HG03039 (cell line): ENCODE measurements around the gene KPNA6.
"Not testable (repeated sequence)": the region's sequence is repeated elsewhere in the genome, so short reads cannot be mapped to it uniquely, and the experiment has no call there.

Experiments
- ATAC-seq: cut with Tn5 transposase; IDR thresholded peaks from one replicate; pipeline ENCODE4 v1.9.1; 2021; ENCODE audit warnings: mild to moderate bottlenecking, moderate library complexity; ENCODE audit not compliant: unreplicated experiment

The KPNA6 gene

DNA sequence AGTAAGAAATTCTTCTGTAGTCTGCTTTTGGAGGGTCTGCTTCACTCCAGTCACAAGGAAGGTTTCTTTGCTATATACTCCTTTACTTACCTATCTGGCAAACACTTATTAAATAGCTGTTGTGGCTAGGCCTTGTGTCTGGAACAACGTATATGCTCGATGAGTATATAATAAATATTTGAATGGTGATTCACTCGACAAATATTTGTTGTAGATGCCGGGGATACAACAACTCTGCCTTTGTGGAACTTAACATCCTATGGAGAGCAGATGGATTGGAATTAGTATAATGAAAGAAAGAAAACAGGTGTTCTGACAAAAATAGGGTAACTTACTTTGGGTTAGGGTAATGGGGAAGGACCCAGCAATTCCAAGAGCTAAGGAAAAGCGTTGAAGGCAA lies 31.1 kb downstream of the KPNA6 start:
- ATAC-seq = no peak

DNA sequence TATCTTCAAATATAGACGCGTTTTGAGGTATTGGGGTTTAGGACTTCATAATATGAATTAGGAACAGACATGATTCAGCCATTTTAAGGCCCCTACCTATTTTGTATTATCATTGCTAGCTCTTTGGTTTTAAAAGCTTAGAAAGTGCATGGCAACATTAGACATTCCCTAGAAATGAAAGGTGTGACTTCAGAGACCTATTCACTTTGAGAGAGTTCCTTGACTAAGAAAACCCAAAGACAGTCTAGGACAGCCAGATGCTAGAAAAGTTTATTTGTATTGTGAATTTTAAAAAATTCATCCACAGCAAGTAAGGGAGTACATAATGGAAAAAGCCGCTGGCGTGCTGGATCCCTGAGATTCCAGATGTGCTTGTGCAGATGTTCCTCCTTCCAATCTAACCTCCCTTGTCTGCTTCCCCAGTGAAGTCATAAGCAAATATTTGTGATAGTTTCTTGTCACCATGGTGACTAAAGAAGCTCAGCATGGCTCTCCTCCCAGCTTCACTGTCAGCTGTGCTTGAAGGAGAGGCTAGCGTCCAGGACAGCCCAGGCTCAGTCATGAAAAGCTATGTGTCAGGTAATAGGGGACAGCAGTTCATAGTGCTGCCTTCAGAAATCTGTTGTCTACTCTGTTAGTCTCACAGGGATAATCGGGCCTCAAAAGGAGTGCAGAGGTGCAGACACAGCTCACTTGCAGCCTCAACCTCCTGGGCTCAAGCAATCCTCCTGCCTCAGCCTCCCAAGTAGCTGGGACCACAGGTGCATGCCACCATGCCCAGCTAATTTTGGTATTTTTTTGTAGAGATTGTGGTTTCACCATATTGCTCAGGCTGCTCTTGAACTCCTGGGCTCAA lies 34.8 kb downstream of the KPNA6 start:
- ATAC-seq = no peak

DNA sequence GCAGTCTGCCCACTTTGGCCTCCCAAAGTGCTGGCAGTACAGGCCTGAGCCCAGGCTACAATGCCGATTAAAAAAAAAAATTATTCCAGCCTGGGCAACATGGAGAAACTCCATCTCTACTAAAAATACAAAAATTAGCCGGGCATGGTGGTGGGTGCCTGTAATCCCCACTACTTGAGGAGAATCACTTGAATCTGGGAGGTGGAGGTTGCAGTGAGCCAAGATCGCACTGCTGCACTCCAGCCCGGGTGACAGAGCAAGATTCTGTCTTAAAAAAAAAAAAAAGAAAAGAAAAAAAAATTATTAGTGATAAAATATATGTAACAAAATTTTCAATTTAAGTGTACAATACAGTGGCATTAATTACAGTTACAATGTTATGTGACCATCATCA lies 35.4 kb downstream of the KPNA6 start:
- not testable (repeated sequence) for ATAC-seq

DNA sequence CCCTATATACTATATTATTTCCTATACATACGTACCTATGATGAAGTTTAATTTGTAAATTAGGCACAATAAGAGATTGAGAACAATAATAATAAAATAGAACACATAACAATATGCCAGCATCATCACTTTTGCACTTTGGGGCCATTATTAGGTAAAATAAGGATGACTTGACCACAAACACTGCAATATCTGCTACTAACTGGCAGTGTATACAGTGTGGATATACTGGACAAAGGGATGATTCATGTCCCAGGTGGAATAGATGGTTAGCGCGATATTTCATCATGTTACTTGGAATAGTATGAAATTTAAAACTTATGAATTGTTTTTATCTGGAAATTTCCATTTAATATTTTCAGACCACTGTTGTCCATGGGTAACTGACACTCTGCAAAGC lies 36.2 kb downstream of the KPNA6 start:
- ATAC-seq = no peak

DNA sequence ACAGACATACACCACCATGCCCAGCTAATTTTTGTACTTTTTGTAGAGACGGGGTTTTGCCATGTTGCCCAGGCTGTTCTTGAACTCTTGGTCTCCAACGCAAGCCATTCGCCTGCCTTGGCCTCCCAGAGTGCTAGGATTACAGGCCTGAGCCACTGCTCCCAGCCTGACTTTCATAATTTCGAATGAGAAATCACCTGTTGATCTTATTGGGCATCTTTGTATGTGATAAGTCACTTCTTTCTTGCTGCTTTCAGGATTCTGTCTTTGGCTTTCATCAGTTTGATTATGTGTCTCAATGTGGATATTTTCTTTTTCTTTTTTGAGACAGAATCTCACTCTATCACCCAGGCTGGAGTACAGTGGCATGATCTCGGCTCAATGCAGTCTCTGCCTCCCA lies 39.9 kb downstream of the KPNA6 start:
- ATAC-seq = not testable (repeated sequence)

DNA sequence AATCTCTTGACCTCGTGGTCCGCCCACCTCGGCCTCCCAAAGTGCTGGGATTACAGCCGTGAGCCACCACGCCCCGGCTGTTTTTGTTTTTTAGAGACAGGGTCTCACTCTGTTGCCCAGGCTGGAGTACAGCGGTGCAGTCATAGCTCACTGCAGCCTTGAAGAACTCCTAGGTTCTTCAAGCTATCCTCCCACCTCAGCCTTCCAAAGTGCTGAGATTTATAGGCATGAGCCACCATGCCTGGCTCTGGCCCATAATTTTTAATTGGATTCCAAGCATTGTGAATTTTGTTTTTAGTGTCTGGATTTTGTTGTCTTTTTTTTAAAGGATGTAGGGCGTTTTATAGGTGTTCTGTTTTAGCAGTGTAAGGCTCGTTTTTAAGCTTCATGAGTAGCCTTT lies 43.0 kb downstream of the KPNA6 start:
- ATAC-seq = no peak

DNA sequence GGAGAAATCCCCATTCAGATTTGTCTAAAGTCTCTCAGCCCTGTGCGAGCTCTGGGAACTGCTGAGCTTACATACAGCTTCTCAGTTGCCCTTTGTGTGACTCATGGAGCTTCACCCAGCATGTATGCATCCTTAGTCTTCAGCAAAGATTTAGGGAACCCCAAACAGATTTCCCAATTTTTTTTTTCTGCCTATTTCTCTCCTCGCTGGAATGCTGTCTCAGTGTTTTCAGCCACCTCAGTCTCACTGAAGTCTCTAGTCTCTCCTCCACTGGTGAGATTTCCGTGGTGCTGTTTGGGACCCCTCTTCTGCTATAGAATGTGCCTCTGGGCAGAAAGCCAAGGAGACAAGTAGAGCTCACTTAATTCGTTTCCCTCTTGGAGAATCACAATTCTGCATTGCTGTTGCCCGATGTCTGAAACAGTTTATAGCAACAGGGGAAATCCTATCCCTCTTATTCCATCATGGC lies 43.5 kb downstream of the KPNA6 start:
- no peak for ATAC-seq

DNA sequence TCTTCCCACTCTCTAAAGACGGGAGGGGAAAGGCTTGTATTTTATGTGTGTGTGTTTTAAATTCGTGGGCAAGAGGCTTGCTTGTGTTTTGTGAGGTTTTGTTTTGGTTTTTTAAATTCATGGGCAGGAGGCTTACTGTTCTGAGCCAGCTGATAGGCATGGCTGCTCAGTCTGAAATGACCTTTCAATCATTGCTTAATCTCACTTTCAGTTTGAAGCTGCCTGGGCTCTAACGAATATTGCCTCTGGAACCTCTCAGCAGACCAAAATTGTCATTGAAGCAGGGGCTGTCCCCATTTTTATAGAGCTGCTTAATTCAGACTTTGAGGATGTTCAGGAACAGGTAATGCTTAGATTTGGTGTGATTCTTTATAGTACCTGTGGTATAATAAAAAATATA lies 51.3 kb downstream of the KPNA6 start:
- ATAC-seq = no peak

DNA sequence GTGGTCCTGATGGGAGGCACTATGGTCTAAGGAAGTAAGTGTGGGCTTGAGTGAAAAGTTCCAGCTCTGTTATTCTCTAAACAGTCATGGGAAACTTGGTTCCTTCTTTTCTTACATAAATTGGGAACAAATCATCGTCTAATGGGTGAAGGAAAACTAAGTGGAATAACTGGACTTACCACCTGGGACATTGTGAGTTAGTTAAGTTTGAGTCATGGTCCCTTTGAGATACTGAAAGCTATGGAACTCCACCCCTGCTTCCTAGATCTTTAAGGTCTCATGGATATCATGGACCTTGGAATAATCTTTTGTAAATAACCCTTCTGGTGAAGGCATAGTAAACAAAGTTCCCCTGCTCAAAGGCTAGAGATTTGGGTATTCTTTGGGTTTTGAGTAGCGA lies 55.5 kb downstream of the KPNA6 start:
- no peak for ATAC-seq

DNA sequence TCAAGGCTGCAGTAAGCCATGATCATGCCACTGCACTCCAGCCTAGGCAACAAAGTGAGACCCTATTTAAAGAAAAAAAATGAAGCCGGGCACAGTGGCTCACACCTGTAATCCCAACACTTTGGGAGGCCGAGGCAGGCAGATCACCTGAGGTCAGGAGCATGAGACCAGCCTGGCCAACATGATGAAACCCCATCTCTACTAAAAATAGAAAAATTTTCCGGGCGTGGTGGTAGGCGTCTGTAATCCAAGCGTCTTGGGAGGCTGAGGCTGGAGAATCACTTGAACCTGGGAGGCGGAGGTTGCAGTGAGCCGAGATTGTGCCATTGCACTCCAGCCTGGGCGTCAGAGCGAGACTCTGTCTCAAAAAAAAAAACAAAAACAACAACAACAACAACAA lies 57.8 kb downstream of the KPNA6 start:
- ATAC-seq = not testable (repeated sequence)

DNA sequence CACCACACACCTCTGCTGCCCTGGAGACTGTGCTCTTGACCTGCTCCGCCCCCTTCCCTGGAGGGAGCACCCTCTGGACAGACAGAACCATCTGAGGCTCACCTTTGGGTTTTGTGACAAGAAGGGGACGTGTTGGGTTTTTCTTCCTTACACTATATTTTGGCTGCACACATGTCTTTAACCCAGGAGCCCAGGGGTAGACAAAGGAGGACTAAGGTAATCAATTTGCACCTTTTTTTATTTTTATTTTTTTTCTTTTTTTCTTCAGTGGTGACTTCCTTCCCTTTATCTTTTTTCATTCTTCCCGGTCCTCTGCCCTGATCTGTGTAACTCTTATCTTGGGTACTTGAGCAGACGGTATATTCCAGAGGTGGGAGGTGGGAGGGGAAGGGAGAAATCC lies 63.1 kb downstream of the KPNA6 start:
- ATAC-seq = no peak

DNA sequence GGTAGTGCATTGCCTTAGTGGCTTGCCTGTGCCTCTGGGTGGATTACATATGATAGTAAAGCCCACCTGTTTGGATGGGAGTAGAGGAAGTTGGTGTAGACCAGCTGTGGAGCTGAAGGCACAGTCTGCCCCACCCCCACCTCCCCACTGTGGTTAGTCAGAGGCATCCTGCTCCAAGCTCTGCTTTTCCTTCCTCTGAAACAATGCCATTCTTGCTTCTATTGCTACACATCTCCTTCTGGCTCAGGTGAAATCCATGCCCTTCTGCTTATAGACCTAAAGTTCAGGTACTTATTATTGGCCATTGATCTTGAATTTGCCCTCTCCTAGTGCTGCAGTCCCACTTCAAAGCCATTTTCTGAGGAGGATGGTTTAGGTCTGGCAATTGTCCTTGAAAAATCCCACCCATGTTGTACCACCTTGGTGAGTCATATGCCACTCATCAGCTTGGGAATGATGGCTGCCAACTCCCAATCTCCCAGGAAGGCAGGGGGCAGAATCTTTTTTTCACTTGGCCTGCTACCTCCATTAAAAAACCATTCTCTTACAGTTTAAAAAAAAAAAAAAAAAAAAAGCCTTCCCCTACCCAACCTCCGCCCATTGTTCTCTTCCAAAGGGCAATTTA lies 64.9 kb downstream of the KPNA6 start:
- no peak for ATAC-seq

DNA sequence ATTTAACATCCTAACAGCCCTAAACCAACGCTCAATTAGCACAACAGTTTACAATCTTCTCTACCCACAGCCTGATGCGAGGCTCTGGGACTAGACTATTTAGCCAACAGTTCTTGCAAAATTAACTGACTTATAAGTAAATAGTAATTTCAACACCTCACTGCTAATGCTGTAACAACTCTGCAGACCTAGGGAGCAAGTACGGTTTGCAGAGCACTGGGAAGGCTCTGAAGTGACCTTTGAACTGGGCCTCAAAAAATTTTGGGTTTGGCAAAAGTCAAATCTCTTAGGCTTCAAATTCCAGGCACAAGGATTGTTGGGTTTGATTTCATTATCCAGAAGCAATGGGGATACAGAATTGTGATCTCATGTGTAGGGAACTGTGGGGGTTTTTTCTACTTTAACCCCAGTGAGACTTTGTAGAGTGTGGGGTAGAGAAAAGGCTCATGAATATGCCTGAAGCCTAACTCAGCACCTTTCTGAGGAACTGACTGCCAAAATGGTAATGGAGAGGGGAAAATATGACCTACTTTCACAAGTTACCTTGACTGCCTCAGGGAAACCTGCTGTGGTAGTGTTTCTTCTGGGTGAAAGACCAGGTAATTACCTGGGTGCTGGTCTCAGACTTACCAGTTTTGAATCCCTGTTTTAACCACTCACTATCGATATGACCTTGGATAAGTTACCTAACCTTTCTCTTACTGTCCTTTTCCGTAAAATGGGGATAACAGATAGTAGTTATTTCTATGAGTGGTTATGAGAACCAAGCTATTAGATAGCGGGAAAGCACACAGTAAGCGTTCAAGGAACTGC lies 70.7 kb downstream of the KPNA6 start:
- ATAC-seq = no peak

DNA sequence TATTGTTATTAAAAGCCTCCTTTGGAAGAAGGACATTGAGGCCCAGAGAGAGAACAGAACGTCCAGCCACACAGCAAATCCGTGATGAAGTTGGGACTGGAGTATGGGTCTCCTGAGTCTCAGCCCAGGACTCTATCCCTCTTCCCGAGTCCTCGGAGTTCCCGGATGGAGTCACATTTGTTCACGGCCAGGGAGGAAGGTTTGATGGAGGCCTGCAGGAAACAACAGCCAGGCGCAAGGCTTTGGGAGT lies 71.3 kb downstream of the KPNA6 start:
- ATAC-seq = no peak

DNA sequence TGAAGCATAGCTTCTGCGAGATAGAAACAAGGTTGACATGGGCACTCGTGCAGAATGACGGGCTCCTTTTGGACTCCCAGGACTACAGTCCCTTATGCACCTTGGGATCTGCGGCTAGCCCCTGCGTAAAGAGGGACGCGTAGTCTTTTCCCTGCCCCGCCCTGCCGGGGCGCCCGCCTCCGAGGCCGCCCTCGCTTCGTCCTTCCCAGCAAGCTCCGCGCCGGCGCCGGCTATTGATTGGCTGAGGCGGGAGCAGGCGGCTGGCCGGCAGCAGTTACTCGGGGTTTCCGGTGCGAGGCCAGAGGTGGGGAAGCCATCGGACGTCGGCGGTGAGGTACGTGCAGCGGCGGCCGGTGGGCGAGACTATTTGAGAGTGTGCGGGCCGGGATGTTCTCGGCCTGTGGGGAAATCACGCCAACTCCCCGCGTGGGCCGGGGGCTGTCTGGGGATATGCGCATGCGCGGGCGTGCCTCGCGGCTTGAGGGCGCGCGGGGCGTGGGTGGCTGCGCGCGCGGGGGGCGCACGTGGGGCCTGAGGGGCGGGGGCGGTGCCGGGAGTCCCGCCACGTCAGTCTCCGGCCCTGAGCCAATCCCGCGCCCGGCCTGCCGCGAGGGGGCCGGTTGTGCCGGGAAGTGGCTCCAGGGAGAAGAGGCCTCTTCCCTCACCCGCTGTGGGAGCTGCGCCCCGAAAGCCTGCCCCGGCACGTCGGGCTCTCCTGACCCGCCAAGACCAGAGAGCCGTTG lies 71.8 kb downstream of the KPNA6 start, which contains the start of gene TXLNA:
TSS of gene TXLNA (plus strand) at position 233 of the 743 bp plus-strand sequence. CDS start 671 bp downstream, outside the sequence.
- peak; percentile 75 for ATAC-seq

DNA sequence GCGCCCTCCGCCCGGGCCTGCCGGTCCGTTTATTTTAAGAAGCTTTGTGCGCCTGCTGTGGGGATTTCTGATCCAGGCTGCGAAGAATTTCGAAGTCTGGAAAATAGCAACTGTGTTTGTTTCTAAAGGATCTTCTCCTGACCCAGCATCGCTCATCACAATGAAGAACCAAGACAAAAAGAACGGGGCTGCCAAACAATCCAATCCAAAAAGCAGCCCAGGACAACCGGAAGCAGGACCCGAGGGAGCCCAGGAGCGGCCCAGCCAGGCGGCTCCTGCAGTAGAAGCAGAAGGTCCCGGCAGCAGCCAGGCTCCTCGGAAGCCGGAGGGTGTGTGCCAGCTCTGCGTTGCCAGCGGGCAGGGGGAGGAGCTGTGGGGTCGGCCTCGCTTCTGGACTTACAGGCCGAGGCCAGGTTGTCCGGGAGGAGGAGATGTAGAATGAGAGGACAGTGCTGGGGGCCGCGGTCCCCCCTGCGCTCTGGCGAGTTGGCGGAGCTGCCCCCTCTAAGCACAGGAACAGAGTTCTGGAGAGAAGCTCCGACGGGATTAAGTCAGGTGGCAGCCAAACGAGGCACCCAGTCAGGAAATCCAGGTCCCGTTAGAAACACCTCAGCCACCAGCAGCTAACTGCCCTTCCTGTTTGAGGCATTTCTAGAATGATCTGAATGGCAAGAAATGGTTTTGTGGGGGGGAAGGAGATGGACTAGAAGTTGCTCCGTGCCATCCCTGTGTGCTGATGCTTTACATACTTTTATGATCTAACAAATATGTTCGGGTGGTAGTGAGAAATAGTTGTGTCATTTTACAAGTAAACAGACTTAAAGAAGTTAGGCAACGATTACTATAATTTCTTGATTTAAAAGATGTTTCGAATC lies 72.6 kb downstream of the KPNA6 start:
- no peak for ATAC-seq

DNA sequence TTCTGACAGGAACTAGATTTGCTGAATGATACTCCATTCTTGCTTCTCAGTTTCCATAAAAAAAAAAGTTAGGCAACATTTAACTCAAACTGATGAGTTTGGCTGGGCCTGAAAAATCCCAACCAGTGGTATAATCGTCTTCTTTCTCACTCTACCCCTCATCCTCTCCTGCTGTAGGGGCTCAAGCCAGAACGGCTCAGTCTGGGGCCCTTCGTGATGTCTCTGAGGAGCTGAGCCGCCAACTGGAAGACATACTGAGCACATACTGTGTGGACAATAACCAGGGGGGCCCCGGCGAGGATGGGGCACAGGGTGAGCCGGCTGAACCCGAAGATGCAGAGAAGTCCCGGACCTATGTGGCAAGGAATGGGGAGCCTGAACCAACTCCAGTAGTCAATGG lies 73.2 kb downstream of the KPNA6 start:
- no peak for ATAC-seq

DNA sequence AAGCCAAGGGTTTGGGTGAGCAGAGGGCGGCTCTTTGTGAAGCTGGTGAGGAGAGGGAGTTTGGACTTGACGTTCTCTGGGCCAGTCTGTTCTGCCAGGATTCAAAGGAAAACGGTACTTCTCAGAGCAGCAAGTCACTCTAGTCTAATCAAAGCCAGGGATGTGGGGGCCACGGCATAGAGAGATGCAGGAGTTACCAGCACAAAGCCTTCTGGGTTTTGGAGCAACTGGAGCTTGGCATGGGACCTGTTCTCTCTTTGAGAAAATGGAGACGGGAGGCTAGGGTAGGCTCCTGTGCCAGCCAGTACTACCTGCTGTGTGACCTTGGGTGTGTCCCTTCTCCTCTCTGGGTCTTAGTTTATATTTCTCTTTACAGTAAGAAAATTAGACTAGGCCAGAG lies 73.7 kb downstream of the KPNA6 start:
- no peak for ATAC-seq

DNA sequence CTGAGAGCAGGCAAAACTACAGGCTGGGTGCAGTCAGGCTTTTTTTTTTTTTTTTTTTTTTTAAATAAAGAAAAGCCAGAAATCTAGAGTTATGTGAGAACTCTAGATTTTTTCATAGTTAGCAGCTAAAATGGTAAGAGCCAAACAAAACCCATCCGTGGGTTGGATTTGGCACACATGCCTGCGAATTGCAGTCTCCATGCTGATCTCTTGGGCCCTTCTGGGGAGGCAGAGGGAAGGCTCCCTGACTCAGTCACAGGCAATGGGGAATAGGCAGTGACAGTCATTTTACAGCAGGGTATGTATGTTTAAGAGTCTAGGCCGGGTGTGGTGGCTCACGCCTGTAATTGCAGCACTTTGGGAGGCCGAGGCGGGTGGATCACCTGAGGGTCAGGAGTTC lies 74.2 kb downstream of the KPNA6 start:
- no peak for ATAC-seq

DNA sequence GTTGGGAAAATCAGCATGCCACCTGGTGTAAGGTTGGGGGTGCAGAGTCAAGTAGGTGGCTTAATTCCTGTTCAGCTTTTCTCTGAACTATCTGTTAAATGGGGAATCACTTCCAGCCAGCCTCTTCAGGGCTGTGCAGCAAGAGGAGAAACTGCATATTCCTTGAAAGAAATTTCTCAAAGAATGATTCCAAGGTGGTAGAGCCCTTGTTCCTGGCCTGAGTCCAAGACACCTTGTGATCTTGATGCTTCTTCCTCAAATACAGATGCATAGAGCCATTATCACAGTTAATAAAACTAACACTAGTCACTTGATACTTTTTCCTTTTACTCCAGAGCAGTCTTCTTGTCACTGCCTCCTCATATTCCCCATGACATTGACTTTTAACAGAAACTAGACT lies 76.8 kb downstream of the KPNA6 start:
- no peak for ATAC-seq
